CD4-positive, alpha-beta T cell treated with Interleukin-17A for 4 hours (primary cell): Measurements from ENCODE around the gene NTRK2.

Source experiments
- DNase-seq: peaks from one replicate; pipeline ENCODE4 v3.0.0-alpha.2; 2020; ENCODE audit warnings: mixed read lengths

The NTRK2 gene

DNA sequence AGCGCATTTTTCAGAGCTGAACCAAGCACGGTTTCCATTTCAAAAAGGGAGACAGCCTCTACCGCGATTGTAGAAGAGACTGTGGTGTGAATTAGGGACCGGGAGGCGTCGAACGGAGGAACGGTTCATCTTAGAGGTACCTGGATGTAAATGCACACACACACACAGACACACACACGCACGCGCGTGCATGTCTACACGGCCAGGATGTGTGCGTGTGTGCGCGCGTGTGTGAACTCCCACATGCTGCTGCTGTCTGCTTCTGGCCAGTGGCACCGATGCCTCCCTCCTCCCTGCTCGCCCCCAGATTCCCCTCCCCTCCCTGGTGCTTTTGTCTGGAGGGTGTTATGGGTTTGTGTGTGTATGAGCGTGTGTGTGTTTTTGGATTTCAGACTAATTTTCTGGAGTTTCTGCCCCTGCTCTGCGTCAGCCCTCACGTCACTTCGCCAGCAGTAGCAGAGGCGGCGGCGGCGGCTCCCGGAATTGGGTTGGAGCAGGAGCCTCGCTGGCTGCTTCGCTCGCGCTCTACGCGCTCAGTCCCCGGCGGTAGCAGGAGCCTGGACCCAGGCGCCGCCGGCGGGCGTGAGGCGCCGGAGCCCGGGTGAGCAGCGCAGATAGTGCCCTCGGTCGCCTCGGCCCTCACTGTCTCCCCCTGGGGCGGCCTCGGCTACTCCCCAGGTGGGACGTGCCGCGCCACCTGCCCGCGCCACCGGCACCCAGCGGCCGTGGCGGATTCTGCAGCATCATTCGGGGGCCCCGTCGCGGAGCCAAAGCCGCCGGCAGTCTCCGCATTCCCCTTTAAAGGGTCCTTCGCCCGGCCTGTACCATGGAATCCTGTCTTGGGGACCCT lies at the start of gene NTRK2:
Gene NTRK2, plus strand, starts transcription at position 442 of the 850 bp plus-strand sequence. CDS start 1,020 bp downstream, outside the sequence.
- DNase-seq = no peak

DNA sequence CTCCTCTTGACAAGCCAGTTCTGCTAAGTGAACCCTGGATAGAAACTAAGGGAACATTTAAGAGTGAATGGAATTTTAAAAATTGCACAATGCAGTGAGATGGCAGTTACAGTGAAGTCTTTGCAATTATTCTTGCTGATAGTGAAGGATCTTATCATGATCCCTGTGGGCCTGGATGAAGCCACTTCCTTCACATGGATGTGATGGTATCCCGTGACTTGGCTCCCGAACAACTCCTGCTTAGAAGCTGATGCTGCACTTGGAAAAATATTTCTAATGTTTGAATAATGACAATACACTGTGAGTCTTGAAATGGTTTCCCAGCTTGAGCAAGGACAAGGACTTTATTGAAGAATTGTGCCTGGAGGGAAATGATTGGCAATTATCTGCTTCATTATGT lies 49.2 kb upstream of the NTRK2 start:
- DNase-seq = no peak

DNA sequence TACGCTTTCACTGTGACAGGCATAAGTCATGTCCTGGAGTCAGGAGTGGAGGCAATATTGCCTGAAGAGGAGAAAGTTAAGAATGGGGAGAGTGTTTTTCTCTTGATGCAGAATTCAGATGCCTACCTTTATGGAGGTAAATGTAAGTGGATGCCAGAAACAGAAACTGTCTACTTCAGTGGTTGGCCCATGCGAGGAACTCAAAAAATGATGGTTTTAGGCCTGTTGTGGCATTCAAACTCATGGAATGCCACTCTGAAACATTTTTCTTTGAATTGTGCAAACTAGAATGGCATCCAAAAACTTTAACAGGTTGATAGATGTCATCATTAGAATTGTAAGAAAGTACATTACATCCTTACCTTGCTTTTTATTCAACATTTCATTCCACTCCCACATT lies 47.7 kb upstream of the NTRK2 start:
- no peak for DNase-seq

DNA sequence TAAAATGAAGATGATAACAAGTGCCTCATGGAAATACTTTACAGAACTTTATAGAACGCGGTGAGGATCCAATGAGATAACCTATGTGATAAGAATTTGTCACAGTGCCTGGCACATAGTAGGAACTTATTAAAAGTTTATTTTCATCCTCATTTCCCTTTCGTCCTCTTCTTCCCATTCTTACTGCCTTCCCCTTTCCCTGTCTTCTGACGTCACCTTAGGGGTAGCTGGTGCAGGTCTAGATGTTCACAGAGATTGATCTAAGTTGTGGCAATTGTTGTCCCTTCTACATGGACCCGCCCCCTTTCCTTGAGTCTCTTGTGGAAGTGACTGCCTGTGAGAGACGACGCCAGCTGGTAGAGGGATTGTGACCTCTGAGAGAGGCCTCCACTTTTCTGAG lies 46.5 kb upstream of the NTRK2 start:
- DNase-seq = no peak

DNA sequence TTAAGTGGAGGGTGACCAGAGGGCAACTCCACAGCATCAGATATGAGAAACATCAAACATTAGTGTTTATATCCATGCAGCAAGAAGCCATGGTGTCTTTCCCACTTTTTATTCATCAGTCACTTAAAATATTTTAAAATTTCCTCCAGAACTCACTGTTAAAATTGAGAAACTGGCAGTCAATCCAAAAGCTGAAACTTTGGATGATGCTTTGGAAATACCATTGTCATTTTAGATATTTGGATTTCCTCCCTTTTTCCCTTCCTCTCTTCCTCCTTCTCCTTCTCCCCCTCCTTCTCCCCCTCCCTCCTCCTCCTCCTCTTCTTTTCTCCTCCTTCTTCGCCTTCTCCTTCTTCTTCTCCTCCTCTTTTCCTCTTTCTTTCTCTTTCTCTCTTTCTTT lies 33.1 kb upstream of the NTRK2 start:
- DNase-seq = no peak

DNA sequence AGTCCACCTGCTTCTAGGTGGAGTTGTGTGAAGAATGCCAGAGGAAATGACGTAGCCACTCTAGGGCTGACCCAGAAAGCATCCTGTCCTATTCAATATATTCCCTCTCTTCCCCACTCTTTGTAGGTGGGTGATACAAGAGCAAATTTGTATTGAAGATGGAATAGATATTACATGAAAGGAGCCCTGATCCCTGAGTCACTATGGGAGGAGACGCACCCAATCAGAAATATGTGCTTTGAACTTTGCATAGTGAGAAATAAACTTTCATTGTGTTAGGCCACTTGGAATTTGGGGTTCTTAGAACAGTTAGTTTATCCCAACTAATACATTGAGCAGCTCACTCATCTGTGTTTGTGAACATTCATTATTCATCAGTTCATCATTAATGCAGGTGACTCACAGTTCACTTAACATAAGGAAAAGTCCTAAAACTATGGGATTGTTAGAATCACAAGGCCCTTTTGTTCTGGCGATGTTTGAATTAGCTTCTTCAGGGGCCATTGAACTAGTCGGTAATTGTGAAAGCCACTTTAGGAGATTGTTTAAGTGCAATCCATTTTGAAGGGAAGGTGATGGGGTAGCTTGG lies 26.9 kb upstream of the NTRK2 start:
- DNase-seq = no peak

DNA sequence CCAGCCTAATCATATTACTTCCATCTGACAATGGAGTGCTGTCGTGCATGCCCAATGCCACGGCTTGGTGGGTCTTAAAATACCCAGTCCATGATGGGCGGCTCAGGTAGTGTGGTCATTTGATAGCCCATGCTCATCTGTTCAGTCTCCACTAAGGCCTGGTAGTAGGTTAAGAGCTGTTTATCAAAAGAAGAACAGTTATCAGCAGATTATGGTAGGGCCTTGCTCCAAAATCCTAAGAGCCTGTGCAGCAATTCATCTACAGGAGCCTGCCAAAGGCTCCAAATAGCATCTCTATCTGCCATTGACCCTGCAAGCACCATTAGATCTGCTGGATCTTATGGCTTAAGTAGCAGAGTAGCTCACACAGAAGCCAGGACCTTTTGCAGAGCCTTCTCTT lies 21.8 kb upstream of the NTRK2 start:
- no peak for DNase-seq

DNA sequence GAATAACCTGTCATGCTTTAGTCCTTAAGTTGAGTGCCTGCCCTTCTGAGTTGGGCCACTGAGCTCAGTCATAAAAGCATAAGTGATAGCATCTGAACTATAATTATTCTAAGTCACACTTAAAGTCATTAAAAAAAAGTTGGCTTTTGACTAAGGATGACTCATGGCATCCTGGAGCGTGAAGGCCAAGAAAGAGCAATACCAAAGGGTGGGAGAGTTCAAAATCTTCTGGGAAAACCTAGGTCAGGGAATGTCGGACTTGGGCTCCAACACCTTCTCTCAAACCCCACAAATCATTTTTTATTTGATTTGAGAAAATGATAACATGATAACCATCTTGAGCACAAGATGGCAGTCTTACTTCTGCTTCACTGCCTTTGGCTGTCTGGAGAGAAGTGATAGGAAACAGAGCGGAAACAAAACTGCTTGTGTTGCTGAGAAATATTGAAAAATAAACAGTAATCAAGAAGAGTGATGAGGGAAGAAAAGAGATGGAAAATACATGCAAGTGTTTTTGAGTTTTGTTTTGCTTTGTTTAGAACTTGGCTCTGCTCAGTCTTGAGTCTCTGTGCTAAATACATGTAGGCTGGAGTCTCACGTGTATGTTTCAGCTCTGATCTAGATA lies 16.9 kb upstream of the NTRK2 start:
- DNase-seq = no peak

DNA sequence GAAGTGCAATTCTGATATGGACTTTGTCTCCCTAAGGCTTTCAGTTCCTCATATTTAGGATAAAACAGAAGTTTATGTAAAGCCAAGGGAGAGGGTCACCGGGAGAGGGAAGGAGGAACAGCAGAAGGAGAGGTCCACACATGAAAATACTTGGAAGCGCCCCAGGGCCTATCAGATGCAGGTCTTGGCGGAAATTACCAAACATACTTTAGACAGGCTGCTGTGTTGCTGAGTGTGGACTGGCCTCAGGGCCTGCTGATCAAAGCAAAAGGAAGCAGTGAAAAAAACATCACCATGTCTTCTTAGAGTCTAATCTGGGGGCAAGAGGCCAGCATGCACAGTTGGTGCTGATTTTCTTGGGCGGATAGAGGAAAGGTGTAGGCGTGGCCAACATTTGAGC lies 14.1 kb upstream of the NTRK2 start:
- DNase-seq = no peak

DNA sequence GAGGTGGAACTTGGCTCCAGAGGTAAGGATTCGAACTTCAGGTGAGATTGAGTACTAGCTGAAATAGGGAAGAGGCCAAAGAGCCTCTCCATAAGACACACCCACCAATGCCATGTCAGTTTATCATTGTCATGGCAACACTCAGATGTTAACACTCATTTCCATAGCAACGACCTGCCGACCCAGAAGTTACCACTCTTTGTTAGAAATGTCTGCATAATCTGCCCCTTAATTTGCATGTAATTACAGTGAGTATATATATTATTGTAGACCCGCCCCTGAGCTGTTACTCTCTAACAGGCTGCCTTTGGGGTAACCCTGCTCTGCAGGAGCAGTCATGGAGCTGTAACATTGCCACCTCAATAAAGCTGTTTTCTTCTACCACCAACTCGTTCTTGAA lies 10.2 kb upstream of the NTRK2 start:
- DNase-seq = no peak

DNA sequence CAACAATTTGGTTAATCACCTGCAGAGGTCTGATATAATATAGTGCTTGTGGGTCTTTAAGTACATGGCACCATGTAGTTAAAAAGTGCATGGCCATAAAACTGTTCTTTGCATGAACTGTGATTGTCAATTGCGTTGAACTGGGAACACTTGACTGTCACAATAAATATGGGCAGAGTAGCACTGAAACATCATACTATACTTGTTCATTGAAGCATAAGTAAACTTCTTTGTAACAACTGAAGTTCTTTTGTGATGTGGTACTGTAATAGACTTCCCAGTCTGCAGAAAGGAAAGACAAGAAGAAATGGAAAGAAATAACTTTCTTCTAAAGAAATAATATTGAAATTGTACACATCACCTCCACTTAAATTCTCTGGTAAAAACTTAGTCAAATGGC lies 9.8 kb upstream of the NTRK2 start:
- no peak for DNase-seq

DNA sequence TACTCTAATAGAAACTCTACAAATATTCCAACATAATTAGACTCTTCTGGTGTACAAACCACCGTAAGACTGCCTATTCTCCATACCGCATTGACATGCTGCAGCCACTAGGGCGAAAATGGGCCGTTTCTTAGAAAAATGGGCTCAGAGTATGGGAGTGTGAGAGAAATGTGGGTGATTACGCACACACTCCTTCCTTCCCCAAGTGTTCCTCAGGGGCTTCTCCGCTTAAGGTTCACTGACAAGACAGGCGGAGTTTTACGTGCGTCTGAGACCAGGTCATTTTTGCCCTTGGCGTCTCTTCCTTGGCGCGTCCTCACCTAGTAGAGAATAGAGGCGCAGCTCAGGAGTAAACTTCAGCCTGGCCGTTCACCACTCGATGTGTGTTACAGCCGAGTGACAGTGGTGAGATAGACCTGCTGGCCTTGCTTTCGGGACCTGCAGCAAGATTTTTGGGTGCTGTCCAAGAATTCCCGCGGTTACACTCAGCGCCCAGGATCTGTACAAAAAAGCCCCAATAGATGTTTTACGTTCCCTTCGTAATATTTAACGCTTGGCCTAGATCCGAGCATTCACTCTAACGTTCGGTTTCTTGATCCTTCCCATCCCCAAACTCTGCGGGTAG lies 1.8 kb upstream of the NTRK2 start:
- no peak for DNase-seq

DNA sequence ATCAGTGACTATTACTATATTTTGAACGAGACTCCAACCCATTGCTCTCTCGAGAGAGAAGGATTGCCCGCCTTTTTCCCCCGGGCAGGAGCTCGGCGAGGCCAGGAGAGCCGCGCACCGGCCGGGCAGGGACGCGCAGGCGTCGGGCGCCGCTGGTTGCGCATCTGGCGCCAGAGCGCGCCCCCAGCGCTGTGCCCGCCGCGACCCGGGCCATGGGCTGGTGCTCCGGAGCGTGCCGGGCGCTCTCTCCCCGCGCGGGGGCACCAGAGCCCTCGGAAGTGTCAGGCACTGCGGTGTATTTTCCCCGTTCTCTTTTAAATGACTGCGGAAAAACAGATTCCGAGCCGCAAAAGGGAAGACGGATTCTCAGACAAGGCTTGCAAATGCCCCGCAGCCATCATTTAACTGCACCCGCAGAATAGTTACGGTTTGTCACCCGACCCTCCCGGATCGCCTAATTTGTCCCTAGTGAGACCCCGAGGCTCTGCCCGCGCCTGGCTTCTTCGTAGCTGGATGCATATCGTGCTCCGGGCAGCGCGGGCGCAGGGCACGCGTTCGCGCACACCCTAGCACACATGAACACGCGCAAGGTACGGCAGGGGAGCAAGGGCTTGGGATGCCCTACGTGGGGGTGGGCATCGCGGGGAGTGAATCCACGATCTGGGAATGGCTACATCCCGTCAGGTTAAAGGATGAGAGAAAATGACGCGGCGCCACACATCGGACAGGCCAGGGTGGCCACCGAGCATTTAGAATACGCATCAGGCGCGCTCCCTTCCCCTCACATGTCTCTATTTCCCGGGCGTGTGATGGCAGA lies 1.1 kb upstream of the NTRK2 start:
- peak; percentile 14 for DNase-seq

DNA sequence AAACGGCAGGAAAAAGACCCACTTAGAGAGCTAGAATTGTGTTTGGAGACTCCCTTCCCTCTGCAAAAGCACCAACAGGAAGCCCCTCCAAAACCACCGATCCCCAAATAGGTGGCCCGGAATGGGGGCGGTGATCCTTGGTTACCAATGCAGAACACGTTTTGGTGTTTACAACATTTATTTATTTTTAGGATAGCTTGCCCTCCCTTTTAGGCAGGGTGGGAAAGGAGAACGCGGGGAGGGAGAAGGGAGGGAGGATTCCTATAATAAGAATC lies 579 bp upstream of the NTRK2 start:
- DNase-seq = no peak

DNA sequence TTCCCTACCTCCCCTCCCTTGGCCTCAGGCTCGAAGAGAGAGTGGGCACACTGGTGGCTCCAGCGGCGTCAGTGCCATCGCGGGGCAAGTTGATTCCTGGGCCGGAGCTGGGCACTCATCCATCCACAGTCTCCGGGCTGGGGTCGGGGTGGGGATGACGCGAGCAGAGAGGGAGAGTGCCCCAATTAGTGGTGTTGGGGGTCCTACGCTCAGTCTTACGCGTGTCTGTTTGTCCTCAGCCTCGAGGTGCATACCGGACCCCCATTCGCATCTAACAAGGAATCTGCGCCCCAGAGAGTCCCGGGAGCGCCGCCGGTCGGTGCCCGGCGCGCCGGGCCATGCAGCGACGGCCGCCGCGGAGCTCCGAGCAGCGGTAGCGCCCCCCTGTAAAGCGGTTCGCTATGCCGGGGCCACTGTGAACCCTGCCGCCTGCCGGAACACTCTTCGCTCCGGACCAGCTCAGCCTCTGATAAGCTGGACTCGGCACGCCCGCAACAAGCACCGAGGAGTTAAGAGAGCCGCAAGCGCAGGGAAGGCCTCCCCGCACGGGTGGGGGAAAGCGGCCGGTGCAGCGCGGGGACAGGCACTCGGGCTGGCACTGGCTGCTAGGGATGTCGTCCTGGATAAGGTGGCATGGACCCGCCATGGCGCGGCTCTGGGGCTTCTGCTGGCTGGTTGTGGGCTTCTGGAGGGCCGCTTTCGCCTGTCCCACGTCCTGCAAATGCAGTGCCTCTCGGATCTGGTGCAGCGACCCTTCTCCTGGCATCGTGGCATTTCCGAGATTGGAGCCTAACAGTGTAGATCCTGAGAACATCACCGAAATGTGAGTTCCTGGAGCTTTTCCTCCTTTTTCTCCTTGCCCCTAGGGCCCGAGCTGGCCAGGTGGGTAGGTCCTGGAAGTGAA lies 861 bp downstream of the NTRK2 start:
- DNase-seq = no peak

DNA sequence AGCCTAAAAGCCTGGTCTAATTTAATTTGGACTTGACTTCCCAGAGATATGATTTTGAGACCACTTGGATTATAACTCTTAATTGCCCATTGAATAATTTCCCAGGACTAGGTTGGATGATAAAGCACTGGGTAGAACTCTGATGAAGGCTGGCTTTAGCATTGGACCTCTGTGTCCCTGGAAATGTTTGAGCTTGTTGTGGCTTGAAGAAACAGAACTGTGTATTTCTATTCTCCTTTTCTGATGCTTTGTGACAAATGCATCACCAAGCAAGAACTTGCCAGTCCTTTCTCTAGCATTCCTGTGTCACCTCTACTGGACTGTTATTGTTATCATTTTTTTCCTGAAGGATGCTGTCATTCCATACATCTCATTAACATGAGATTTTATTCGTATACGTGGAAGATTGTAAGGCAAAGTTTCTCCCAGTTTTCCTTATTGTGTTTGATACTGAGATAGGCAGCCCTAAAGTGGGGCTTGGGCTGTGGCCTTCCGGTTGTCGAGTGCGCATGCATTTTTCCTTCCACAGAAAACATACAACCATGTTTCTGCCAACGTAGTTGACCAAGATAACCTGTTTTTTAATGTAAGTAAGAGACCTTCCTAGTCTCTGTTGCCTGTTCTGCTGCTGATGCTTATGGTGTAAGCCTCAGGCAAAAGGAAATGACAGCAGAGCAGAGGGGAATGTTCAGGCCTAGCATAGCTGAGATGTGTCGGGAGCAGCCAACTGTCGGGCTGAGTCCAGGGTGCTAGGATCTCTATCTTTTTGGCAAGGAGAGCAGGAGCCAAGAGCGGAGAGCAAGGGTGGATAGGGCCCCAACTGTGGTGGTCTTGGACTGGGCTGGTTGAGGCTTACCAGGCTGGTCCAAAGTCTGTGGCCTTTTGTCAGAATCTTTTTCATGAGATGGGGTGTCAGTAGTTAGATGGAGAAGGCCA lies 2.3 kb downstream of the NTRK2 start:
- no peak for DNase-seq

DNA sequence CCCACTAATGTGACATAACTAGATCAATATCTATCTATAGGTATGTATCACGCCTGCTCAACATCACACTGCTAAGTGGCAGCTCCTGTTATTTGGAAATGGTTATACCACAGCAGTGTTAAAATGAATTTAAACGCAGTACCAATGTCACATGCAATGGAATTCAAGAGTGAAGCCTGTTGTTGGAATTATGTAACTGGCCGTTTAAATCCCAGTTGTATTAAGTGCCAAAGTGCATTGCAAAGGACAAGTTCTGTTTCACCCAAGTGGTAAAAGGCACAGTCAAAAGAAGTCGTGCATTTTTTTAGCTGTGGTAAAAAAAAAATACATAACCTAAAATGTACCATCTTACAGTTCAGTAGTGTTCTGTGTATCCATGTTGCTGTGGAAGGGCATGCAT lies 4.3 kb downstream of the NTRK2 start:
- no peak for DNase-seq

DNA sequence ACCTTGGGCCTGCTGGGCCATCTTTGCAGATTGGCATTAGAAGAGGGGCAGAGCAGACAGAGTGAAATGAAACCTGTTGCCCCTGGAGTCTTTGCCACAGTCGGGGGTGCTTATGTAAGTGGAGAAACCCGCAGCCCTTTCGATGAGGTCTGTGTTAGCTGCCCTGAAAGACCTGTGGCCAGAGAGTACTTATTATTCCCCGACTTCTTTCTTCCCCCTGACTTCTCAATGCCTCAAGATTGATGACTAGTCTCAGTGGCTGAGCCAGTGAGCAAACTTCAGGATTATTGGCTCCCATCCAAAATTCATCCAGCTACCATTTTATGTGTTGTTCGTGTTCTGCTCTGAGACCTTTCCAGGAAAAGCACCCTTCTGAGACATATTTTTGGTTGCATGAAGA lies 7.6 kb downstream of the NTRK2 start:
- no peak for DNase-seq

DNA sequence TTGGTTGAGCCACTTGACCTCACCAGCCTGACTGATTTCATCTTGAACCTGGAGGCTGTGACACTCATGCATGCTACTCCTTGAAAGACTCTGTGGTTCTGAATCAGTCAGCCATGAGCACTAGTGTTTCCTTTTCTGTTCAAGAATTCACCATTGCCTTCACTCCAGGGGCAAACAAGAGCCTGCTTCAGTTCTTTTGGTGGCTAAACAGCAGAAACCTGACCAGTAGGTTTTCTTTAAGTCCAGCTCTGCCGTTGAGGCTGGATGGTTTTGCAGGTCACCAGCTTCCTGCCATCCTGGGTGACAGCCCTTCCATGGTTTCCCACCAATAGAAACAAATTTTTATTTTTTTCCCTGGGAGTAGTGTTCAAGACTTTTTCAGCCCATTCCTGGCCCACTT lies 10.0 kb downstream of the NTRK2 start:
- DNase-seq = no peak

DNA sequence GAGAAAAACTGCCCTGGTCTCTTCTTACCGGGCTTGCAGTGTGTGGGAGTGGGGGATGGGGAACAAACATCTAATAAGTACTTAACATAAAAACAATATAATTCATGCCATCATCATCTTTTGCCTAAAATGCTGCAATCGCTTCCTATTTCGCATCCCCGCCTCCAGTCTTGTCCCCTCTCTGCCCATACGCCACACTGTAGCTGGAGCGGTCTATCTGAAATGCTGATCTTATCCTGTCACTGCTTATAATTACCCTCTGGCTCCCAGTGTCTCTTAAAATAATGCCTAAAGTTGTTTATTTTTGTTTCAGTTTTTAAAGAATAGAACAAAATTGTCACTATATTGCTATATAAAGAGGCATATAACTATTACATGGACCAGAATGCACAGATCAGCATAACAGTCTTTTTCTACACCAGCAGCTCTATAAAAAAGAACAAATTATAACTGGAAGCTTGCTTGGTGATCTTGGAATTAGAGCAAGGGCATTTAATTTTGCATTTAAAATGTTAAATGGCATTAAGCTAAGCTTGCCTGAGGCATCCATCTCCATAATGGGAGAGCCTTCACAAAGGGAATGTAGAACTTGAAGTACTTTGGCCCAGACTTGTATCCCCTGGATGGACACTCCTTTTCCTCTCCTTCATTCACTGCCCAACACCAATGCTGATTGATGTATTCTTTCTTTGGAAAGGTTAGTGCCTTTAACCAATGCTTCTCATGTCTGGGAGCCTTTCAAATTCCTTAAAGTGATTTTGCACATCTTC lies 12.2 kb downstream of the NTRK2 start:
- DNase-seq = no peak
